ENCODE data around the gene PAM.
"Not testable (repeated sequence)": the region's sequence is repeated elsewhere in the genome, so short reads cannot be mapped to it uniquely, and the experiment has no call there.

The PAM gene

GRCh38 chr5:103060424-103060954 lies 305.4 kb downstream of the PAM start:
- no peak for DNase-seq
- intact Hi-C loops (cut with DNase I) = no loop called here

- intact Hi-C loops (cut with DNase I) = no loop called here
- no peak for DNase-seq
These were observed 311.2 kb downstream of the PAM start for GRCh38 chr5:103066326-103066725.

- intact Hi-C loops (cut with DNase I); DNase-seq: not testable (repeated sequence)
These were observed 318.4 kb downstream of the PAM start for GRCh38 chr5:103073500-103073899.

GRCh38 chr5:103075442-103075841 lies 320.3 kb downstream of the PAM start:
- intact Hi-C loops (cut with DNase I) = no loop called here
- no peak for DNase-seq

Data from head of caudate nucleus (tissue), 42 donors.